ENCODE data around the gene CD82. TPM values are rescaled to one million over a fixed set of nuclear protein-coding genes. Genes with fewer than 3 reads are reported as not detected.

CD82 gene
- total RNA-seq: 152 TPM

DNA sequence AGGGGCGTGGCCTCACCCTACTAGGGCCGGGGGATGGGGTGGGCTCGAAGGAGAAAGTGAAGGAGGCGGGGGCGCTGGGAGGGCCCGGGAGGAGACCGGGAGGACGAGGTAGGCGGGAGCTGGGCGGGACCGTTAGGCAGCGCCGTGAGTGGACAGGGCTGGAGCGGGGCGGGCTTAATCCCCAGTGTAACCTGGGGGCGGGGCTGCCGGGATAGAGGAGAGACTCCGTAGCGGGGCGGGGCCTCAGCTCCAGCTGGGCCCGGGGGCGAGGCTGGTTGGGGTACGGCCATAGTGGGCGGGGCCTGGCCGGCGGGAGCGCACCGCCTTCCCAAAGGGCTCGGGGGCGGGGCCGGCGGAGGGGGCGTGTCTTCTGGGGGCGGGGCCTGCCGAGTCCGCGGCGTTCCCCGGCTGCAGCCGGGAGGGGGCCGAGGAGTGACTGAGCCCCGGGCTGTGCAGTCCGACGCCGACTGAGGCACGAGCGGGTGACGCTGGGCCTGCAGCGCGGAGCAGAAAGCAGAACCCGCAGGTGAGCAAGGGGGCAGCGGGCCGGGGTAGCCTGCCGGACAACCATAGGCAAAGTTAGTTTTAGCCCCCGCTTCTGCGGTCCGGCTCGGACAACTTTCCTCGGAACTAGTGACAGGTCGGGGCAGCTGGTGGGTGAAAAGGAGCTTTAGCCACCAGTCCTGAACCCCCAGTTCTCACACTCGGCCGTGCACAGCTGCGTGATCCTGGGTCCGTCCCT, at the start of gene CD82:
CD82 (plus strand) TSS at position 453 of the 742 bp plus-strand sequence. CDS start 29,000 bp downstream, outside the sequence.
- DNase-seq (ENCODE audit: low spot score): peak; percentile 100

DNA sequence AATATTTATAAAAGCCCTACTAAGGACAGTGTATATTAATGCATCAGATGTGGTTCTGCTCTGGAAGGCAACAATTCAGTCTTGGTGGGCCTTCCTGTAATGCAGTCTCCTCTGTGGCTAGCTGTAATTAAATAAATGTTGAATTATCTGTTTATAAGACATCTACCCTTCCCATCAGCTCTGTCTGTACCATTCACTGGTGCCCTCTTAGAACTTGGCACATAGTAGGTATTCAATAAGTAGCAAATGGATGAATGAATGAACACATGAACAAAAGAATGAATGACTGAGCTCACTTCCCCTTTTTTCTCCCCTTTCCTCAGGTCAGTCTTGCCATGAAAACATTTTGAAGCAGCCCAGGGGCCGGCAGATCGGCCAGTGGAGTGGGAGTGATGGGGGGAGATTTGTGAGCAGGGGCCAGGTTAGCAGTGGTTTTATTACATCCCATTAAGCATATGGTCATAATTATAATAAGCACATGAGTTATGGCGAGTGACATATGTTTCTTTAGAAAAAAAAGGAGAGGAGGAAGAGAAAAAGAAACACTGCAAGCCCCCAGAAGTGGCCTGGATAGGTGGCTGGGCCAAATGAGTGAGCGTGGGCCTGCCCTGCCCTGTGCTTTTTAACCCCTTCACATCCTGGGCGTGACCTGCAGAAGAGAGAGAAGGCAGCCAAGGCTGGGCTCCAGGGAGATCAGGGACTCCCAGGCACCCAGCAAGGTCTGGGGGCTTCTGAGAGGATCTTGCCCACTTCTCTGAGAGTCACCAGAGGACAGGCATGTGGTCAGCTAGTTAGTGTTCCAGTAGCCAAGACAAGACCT, 48.6 kb upstream of the CD82 start:
- DNase-seq (ENCODE audit: low spot score): no peak

DNA sequence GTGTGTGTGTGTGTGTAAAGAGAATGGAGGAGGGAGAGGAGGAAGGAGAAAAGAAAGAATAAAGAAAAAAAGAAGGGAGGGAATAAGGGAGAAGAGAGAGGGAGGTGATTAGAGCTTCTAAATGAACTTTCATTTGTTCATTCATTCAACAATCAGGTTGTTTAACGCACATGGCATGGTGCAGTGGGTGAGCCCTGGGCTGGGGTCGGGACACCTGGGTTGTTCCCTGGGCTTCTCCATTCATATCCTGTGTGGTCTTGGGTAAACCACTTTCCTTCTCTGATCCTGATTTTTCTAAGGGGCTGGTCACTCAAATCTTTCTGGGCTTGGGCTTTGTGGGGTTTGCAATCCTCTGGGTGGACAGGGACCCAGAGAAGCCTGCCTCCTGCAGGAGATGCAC, 47.9 kb upstream of the CD82 start:
- no peak for DNase-seq (ENCODE audit: low spot score)

GRCh38 chr11:44518968-44519550, 46.4 kb upstream of the CD82 start:
- DNase-seq (ENCODE audit: low spot score): no peak

DNA sequence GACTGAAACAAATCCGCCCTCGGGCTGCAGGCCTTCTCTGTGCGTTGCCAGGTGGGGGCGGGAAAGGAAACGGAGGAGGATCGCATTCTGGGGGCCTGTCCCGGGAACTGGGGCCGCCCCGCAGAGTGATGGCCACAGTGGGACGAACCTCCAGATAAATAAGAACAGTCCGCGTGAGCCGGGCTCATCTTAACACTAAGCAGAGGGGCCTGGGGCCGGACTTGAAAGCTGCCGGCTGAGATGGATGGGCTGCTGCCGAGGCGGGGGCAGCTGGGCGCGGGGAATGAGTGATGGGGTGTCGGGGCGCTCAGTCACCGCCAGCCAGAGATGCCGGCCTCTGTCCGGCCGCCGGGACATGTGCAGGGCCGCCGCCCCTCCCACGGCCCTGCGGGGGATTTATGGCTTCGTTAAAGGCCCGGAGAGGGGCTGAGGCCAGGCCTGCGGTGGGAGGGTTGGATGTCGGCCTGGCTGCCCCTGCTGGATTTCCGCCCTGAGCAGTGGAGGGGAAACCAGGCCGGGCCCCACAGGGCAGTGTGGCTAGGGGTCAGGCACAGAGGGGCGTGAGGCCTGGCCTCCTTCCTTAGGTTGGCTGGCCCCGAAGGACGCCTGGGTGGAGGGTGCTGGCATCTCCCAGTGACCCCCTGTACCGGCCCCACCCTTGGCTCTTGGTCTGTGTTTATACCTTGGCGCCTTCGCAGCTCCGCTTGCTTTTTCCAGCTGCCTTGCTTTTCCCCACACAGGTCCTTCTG, 45.3 kb upstream of the CD82 start:
- DNase-seq (ENCODE audit: low spot score): peak; percentile 31

- no peak for DNase-seq (ENCODE audit: low spot score)
Observed at GRCh38 chr11:44521148-44521547, 44.3 kb upstream of the CD82 start.

- DNase-seq (ENCODE audit: low spot score): no peak
Observed at GRCh38 chr11:44522294-44522693, 43.2 kb upstream of the CD82 start.

GRCh38 chr11:44524346-44524745, 41.1 kb upstream of the CD82 start:
- no peak for DNase-seq (ENCODE audit: low spot score)

DNA sequence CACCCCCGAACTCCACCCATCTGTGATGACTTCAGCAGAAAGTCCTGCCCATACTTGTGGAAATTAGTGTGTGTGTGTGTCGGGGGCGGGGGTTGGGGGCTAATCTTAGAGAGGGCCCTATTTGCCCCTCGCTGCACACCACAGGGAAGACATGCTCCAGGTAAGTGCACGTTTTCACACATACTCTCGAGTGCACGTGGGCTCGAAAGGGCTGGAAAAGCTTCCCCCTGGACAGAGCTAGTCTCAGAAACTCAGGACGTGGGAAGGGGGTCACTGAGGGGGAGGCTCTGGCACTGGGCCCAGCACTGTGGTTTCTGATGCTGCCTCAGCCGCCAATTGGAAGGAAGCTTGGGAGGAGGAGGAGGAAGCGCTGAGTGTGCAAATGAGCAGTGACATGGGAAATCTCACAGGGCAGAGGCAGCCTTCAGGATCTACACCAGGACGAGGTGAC, 40.7 kb upstream of the CD82 start:
- DNase-seq (ENCODE audit: low spot score): no peak

- DNase-seq (ENCODE audit: low spot score): no peak
Observed at GRCh38 chr11:44525473-44526252, 39.8 kb upstream of the CD82 start.

DNA sequence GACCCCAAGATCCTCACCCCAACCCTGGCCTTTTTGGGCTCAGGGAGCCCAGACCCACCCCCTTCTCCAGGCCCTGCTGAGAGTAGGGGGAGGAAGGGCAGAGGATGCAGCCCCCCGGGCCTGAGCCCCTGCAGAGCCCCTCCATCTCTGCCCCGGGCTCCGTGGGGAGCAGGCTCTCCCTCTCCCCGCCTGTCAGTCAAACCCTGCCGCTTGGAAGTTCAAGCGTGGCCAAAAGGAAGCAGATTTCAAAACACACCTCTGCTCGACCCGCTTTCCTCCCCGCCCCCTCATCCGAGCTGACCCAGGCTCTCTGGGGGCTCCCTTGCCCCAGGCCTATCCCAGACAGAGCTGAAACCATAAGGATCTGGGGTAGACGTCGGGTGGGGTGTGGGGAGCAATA, 39.0 kb upstream of the CD82 start:
- no peak for DNase-seq (ENCODE audit: low spot score)

DNA sequence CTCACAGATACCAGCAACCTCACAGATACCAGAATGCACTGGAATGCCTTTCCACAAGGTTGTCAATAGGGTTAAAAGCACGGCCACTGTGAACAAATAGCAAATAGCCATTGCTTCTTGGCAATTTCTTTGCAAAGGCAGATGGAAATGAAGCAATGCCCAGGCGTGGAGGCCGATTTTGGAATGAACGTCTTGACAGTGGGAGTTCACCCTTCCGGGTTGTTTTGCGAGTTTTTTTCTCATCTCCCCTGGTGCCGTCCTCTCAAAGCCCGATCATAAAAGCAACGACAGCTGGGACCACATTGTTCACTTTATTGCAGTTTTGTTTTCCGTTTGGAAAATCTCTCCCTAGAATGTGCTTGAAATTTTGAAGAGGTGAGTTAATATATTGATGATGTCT, 38.0 kb upstream of the CD82 start:
- no peak for DNase-seq (ENCODE audit: low spot score)

GRCh38 chr11:44528103-44528502, 37.4 kb upstream of the CD82 start:
- DNase-seq (ENCODE audit: low spot score): no peak

DNA sequence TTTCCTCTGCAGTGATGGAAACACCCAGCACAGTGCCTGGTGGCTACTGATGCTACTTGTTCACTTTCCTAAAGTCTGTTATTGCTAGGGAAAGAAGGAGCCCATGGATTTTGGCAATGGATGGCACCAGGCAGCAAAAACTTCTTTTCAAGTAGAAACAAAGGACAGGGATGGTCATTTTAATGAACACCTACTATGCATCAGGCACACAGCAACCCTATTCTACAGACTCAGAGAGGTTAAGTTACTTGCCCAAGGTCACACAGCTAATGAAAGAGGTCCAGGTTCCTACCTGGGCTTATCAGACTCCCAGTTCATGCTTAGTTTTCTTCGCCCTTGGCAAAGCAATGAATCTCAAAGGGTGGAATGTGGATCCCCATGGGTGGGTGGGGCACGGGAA, 36.9 kb upstream of the CD82 start:
- DNase-seq (ENCODE audit: low spot score): no peak

DNA sequence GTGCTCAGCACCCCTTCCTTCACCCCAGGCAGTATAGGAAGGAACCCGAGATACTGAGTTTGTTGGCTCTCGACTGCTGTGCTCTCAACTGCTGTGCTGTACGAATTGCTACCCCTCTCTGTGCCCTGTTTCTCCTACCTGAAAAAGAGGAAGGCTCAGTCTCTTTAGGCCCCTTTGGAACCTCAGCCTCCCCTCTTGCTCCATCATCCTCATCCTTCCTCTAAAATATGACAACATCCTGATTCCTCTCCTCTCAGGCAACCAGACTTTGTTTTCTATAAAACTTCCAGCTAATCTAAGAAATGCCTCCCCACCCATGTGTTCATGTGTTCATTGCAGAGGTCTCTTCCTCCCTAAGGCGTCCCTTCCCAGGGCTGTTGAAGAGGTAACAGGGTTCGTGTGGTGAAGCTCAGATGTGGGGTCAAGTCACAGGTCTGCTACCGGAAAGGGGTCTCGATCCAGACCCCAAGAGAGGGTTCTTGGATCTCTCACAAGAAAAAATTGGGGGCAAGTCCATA, 35.5 kb upstream of the CD82 start:
- no peak for DNase-seq (ENCODE audit: low spot score)

GRCh38 chr11:44530413-44531115, 34.9 kb upstream of the CD82 start:
- DNase-seq (ENCODE audit: low spot score): no peak

- no peak for DNase-seq (ENCODE audit: low spot score)
Observed at GRCh38 chr11:44531116-44531504, 34.4 kb upstream of the CD82 start.

- DNase-seq (ENCODE audit: low spot score): no peak
Observed at GRCh38 chr11:44531636-44532035, 33.8 kb upstream of the CD82 start.

DNA sequence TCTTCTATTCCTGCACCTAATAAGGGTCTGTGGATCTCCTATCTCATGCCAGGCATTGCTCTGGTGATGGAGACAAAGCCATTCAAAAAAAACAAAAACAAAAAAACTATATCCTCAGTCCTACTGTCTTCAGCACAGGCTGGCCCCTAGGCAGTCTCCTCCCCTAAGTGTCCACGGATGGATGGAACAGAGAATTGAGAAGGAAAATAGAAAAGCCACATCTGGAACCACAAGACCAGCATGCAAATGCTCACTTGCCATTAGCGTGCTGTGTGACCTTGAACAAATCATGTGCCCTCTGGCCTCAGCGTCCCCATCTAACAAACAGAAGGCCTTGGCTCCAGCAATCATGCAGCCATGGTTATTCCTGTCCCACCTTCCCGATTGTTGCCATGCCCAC, 32.7 kb upstream of the CD82 start:
- no peak for DNase-seq (ENCODE audit: low spot score)
